ENCODE results near the gene HECW1.

GRCh38 chr7:43215061-43215460 lies 102.6 kb downstream of the HECW1 start:
- no peak for TF ChIP-seq GLIS3 (CRISPR knock-in tag; IDR thresholded peaks at IDR 0.05)
- TF ChIP-seq ZC3H10 (CRISPR knock-in tag; IDR thresholded peaks at IDR 0.05): no peak
- TF ChIP-seq, protein P1, sequence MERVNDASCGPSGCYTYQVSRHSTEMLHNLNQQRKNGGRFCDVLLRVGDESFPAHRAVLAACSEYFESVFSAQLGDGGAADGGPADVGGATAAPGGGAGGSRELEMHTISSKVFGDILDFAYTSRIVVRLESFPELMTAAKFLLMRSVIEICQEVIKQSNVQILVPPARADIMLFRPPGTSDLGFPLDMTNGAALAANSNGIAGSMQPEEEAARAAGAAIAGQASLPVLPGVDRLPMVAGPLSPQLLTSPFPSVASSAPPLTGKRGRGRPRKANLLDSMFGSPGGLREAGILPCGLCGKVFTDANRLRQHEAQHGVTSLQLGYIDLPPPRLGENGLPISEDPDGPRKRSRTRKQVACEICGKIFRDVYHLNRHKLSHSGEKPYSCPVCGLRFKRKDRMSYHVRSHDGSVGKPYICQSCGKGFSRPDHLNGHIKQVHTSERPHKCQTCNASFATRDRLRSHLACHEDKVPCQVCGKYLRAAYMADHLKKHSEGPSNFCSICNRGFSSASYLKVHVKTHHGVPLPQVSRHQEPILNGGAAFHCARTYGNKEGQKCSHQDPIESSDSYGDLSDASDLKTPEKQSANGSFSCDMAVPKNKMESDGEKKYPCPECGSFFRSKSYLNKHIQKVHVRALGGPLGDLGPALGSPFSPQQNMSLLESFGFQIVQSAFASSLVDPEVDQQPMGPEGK (CRISPR knock-in tag; IDR thresholded peaks at IDR 0.05; ENCODE audit: borderline replicate concordance): no peak
- no peak for TF ChIP-seq ZFP3 (CRISPR knock-in tag; IDR thresholded peaks at IDR 0.05)
- TF ChIP-seq BACH2 (CRISPR knock-in tag; IDR thresholded peaks at IDR 0.05; ENCODE audit: borderline replicate concordance): no peak
- no peak for TF ChIP-seq TCF4 (CRISPR knock-in tag; IDR thresholded peaks at IDR 0.05; ENCODE audit: borderline replicate concordance)
- TF ChIP-seq, protein P2, sequence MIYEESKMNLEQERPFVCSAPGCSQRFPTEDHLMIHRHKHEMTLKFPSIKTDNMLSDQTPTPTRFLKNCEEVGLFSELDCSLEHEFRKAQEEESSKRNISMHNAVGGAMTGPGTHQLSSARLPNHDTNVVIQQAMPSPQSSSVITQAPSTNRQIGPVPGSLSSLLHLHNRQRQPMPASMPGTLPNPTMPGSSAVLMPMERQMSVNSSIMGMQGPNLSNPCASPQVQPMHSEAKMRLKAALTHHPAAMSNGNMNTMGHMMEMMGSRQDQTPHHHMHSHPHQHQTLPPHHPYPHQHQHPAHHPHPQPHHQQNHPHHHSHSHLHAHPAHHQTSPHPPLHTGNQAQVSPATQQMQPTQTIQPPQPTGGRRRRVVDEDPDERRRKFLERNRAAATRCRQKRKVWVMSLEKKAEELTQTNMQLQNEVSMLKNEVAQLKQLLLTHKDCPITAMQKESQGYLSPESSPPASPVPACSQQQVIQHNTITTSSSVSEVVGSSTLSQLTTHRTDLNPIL (CRISPR knock-in tag; IDR thresholded peaks at IDR 0.05; ENCODE audit: low read depth): no peak
- no peak for TF ChIP-seq RARB (CRISPR knock-in tag; IDR thresholded peaks at IDR 0.05)
- no peak for TF ChIP-seq ZNF565 (CRISPR knock-in tag; conservative IDR thresholded peaks at IDR 0.05; ENCODE audit: low read depth)
- TF ChIP-seq TOX (CRISPR knock-in tag; IDR thresholded peaks at IDR 0.05; ENCODE audit: borderline replicate concordance): no peak
- TF ChIP-seq ZFP30 (CRISPR knock-in tag; IDR thresholded peaks at IDR 0.05): no peak
- no peak for TF ChIP-seq POU6F1 (CRISPR knock-in tag; IDR thresholded peaks at IDR 0.05; ENCODE audit: borderline replicate concordance, low read depth)

All from SK-N-SH treated with all-trans-retinoic acid at 6 μM for 48 hours (cell line).